HL-60 (cell line): ENCODE results near the gene CTNS.

Experiments
- DNase-seq, 2 experiments: peaks; one replicate each; pipeline ENCODE4 v3.0.0-alpha.2; 2010 to 2020; ENCODE audit warnings: low read depth in 1 of 2, low spot score in 1 of 2
- H3K27ac ChIP-seq: fragments of 250-450 bp; sonication (Bioruptor Pico); replicated peaks from 2 replicates; pipeline ENCODE4 v1.5.1; 2020; ENCODE audit warnings: mild to moderate bottlenecking, moderate library complexity
- H3K27me3 ChIP-seq: fragments of 250-450 bp; sonication (Bioruptor Pico); 2 replicates; pipeline ENCODE4 v1.5.1; 2021; ENCODE audit warnings: mild to moderate bottlenecking, moderate library complexity; ENCODE audit not compliant: insufficient read depth, poor library complexity, severe bottlenecking
- H3K4me3 ChIP-seq: replicated peaks from 2 replicates; pipeline ENCODE4 v1.5.1; 2011; ENCODE audit warnings: mild to moderate bottlenecking, control low read depth, low read length; ENCODE audit not compliant: insufficient read depth
- GABPA ChIP-seq: IDR thresholded peaks from 2 replicates; pipeline ENCODE4 v1.6.1; 2012; ENCODE audit warnings: low read depth
- POLR2AphosphoS5 ChIP-seq: IDR thresholded peaks from 2 replicates; pipeline ENCODE4 v1.6.1; 2012; ENCODE audit warnings: low read depth
- REST ChIP-seq: IDR thresholded peaks from 2 replicates; pipeline ENCODE4 v1.6.1; 2012; ENCODE audit warnings: low read depth; ENCODE audit not compliant: insufficient replicate concordance
- SPI1 ChIP-seq: IDR thresholded peaks from 2 replicates; pipeline ENCODE4 v1.6.1; 2012; ENCODE audit warnings: low read depth, mild to moderate bottlenecking, borderline replicate concordance
- TF ChIP-seq, protein P1 (sequence below): IDR thresholded peaks from one replicate; pipeline ENCODE4 v1.5.1; 2011; ENCODE audit warnings: low read length, control low read depth, inconsistent platforms; ENCODE audit not compliant: insufficient read depth

Gene CTNS

DNA sequence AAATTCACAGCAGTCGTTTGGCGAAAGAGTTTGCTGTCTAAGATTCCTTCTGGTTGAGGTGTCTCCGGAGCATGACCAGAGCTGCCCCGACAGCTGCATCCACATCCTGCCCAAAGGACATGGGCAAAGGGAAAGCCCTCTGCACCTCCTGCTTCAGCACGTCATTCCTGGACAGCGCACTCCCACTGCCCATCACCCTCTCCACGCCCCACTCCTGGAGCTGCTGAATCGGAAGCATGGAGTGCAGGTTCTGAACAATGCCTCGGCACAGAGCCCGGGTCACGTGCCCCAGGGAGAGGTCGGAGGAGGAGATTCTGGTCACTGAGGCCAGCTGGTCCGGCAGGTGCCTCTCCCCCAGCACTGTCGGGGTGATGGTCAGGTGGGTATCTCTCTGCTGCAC, 26.0 kb upstream of the CTNS start:
- H3K27ac ChIP-seq = no peak overlapping the region
- TF ChIP-seq POLR2AphosphoS5 (no peak), REST (no peak), SPI1 (no peak), GABPA (no peak)
- TF ChIP-seq, protein P1, sequence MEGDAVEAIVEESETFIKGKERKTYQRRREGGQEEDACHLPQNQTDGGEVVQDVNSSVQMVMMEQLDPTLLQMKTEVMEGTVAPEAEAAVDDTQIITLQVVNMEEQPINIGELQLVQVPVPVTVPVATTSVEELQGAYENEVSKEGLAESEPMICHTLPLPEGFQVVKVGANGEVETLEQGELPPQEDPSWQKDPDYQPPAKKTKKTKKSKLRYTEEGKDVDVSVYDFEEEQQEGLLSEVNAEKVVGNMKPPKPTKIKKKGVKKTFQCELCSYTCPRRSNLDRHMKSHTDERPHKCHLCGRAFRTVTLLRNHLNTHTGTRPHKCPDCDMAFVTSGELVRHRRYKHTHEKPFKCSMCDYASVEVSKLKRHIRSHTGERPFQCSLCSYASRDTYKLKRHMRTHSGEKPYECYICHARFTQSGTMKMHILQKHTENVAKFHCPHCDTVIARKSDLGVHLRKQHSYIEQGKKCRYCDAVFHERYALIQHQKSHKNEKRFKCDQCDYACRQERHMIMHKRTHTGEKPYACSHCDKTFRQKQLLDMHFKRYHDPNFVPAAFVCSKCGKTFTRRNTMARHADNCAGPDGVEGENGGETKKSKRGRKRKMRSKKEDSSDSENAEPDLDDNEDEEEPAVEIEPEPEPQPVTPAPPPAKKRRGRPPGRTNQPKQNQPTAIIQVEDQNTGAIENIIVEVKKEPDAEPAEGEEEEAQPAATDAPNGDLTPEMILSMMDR = no peak
- no peaks in the 10 kb centered on the region for H3K27me3 ChIP-seq
- no peak for DNase-seq
- no peak overlapping the region for H3K4me3 ChIP-seq

- TF ChIP-seq POLR2AphosphoS5 = no peak
- no peak for TF ChIP-seq GABPA
- no peak for TF ChIP-seq REST
- no peak for TF ChIP-seq SPI1
- TF ChIP-seq, protein P1 = no peak
- Histone ChIP-seq H3K27me3 (no peaks in the 10 kb centered on the region), H3K27ac (no peak overlapping the region), H3K4me3 (no peak overlapping the region)
- no peak for DNase-seq
Observed at GRCh38 chr17:3613124-3613523, 23.4 kb upstream of the CTNS start.

GRCh38 chr17:3615160-3615870, 21.2 kb upstream of the CTNS start:
- Histone ChIP-seq H3K4me3 (no peak overlapping the region), H3K27ac (no peak overlapping the region), H3K27me3 (no peaks in the 10 kb centered on the region)
- DNase-seq = no peak
- TF ChIP-seq SPI1 (no peak), POLR2AphosphoS5 (no peak), GABPA (no peak), REST (no peak)
- TF ChIP-seq, protein P1 = no peak
